Superior temporal gyrus (tissue), 1 donor: ENCODE measurements around the gene SLAMF9.
A peak's percentile ranks its signal among the peaks of the same experiment; 100 is the strongest.
"Not testable (repeated sequence)": the region's sequence is repeated elsewhere in the genome, so short reads cannot be mapped to it uniquely, and the experiment has no call there.

ENCODE experiments used
- DNase-seq: peaks from one replicate; pipeline ENCODE4 v3.0.0-alpha.2; 2016; ENCODE audit errors: extremely low spot score

Gene SLAMF9

DNA sequence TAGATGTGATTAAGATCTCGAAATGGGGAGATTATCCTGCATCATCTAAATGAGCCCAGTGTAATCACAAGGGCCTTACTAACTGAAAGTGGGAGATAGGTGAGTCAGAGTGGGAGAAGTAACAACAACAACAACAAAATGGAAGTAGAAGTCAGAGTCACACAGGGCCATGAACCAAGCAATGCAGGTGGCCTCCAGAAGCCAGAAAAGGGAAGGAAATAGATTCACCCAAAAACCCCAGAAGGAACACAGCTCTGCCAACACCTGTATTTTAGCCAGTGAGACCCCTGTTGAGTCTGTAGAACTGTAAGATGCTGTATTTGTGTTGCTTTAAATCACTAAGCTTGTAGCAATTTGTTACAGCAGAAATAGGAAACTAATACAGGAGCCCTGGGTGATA is 32.8 kb downstream of the SLAMF9 start:
- DNase-seq, result no peak

DNA sequence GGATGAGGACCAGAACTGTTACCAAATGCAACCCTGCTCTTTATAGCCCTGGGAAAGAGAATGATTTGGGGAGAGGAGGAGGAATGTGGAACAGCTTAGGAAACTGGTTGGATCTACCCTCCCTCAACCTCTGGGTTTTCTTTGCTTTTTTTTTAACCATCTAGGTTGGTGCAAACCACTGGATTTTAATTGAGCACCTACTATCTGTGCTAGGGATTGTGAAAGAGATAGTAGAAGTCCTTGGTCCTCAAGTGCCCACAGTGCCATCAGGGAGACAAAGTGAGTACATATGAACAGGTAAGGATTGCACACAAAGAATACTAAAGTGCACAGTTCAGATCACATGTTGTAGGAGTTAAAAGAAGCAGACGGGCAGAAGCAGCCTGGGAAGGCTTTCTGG is 33.4 kb downstream of the SLAMF9 start:
- no peak for DNase-seq

DNA sequence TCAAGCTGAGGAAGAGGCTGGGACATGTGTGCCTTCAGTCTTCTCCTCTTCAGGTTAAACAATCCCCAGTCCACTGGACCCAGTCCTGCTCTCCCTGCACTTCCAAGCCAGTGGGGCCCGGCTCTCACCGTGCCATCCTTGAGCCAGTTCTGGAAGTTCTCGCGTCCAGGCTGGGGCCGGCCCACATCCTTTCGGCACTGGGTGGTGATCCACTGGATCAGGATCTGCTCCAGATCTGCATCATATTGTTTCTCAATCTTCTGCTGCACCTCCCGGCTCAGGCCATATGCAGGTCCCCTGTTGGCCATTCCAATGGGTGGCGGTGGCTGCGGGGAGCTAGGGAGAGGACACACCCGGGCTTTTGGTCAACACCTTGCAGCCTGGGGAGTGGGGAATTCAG is 33.8 kb downstream of the SLAMF9 start:
- no peak for DNase-seq

DNA sequence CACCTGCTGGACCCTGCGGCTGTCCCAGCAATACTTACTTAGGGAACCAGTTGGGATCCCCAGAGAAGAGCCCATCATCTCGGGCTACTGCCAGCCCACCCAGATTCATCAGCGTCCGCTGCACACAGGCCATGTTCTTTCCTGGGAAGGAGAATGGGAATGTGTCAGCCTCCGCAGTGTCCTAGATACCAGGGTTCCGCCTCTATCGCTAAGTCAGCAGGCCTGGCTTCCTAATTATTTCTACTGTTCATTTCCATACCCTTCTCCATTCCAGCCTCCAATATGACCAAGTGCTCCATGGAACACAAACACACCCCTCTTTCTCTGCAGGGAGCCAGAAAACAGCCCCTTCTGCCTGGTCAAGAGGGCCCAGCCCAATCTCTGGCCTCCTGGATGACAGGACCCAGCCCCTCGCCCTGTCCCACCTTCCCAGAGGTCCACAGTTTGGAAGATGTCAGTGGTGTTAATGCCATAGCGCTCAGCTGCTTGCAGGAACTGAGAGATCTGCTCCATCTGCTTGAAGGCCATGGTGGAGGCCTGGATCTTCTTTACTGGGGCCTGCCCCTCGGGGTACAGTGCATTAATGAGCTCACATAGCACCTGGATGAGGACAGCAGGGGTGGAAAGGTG is 34.7 kb downstream of the SLAMF9 start:
- no peak for DNase-seq

DNA sequence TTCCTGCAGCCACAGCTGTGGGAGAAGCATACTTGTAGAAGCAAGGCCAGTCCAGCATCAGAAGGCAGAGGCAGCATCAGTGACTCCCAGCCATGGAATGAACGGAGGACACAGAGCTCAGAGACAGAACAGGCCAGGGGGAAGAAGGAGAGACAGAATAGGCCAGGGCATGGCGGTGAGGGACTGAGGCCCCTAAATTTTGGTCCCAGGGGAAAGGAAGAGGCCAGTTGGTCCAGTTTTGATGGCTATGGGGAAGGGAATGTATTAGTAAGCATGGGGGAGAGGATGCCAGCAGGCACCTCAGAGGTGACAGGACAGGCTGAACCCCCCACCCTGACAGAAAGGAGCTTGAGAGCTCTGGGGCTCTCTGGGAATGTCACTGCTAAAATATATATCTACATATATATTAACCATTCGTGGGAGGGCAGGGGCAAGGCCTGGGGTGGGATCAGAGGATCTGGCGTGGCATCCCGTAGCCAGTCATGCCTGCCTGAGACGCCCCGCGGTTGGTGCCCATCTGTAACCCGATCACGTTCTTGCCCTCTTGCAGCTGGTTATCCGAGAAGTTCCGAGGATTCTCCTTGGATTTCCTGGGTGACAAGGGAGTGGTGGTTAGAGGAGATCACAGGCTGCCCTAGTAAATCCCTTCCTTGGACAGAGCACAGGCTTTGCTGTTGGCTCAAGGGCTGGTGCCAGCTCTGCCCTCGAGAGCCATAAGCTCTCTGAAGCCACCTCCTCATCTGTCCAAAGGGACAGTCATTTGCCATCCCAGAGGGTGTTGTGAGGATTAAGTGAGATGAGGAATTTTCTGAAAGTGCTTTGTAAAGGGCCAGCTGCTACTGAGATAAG is 35.5 kb downstream of the SLAMF9 start:
- no peak for DNase-seq

DNA sequence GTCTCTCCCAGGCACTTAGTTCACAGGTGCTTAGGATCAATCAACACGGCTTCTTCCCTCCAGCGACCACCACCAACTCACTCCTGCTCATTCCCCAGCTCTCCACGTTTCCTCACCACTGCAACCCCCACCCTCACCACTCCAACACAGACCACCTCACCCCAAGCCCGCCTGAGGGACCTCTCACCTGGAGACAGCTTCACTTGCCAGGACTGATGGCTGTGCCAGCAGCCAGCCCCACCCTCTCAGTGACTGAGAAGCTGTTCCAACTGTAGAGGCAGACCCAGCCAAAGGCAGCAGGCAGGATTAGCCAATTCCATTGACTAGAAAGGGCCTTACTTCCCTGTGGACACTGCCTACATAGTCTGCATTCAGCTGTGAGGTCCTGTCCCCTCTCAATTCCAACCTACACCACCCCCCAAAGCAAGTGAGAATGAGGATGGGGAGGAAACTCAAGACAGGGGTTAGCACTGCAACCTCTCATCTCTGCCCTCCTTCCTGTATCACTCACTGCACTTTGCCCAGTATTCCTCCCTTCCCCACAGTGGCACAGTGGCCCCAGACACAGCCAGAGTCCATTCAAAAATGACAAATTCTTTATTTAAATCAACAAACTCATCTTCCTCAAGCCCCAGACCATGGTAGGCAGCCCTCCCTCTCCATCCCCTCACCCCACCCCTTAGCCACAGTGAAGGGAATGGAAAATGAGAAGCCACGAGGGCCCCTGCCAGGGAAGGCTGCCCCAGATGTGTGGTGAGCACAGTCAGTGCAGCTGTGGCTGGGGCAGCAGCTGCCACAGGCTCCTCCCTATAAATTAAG is 36.3 kb downstream of the SLAMF9 start:
- no peak for DNase-seq

DNA sequence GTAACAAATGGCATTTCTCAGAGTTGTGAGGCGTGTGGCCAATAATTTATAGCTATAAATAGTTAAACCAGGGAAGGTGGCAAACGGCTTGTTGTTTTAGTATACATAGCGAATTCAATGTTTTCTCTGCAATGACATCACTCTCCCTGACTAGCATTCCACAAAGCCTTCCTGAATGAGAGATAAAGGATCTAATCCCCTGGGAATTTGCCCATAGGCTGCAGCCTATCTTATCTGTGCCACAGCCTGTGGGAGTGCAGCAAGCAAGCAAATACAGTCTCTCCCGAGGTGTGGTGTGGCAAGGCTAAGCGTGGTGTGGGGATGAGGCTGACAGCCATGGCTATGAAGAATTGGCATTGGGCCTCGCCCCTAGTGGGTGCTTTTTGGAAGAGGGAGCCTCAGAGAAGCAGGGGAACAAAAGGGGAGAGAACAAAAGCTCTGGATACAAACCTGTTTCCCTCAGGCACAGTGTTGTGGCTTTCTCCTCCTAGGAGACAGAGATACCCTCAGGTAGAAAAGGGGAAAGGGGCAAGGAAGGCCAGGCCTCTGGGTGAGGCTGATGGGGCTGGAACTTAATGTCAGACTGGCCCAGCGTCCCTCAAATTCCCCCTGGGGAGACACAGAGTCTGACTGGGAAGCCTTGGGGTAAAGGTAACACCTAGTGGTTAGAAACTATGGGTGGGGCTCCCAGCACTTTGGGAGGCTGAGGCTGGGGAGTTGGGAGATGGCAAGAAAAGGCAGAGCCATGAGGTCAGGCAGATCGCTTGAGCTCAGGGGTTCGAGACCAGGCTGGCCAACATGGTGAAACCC is 37.6 kb downstream of the SLAMF9 start:
- DNase-seq, result peak; percentile 19

DNA sequence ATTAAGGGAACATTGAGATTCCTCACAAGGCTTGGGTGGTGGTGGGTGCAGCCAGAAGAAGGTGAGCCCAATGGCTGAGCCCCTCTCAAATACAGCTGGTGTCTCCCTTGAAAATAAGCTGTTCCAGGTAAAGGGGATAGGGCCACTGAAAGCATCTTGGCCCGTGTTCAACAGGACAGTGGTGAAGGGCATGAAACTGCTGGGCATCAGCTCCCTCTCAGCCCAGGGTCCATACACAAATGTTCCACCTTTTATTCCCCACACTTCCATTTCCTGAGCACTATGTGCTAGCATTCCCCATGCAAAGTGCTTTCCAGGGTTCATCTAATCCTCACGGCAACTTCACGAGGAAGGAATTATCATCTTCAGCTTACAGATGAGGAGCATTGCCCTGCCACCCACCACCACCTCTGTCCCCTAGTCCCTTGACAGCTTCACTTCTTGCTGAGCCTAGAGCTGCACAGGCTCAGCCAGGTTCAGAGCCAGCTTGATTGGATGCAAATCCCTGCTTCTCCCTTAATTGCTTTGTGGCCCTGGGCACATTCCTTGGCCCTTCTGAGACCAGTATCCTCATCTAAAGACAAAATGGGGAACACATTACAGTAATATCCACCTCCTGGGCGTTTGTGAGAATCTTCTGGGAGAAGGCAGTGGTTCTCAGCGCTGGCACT is 38.3 kb downstream of the SLAMF9 start:
- DNase-seq, result no peak

DNA sequence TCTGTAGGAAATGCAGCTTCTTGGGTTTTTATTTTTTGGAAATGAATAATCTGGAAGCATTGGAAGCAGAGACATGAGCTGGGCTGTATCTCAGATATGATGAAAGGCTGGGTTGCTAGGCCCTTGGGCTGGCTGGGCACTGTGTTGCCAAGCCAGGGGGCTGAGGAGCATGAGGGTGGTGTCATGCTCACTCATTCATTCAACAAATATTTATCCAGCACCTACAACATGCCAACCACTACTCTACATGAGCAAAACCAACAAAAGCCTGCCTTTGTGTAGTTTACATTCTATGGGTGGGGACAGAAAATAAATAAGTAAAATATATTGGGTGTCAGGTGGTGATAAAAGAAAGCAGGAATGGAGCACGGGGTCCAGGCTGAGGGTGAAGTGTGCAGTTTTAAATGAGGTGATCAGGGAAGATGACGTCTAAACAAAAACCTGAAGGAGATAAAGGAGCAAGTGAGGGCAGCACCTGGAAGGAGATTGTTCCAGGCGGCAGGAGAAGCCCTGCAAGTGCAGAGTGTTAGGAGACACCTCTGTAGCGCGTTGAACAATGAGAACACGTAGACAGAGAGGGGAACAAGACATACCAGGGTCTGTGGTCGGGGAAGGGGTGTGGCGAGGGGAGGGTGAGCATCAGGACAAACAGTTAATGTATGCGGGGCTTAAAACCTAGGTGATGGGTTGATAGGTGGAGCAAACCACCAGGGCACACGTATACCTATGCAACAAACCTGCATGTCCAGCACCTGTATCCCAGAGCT is 39.6 kb downstream of the SLAMF9 start:
- DNase-seq, result no peak

DNA sequence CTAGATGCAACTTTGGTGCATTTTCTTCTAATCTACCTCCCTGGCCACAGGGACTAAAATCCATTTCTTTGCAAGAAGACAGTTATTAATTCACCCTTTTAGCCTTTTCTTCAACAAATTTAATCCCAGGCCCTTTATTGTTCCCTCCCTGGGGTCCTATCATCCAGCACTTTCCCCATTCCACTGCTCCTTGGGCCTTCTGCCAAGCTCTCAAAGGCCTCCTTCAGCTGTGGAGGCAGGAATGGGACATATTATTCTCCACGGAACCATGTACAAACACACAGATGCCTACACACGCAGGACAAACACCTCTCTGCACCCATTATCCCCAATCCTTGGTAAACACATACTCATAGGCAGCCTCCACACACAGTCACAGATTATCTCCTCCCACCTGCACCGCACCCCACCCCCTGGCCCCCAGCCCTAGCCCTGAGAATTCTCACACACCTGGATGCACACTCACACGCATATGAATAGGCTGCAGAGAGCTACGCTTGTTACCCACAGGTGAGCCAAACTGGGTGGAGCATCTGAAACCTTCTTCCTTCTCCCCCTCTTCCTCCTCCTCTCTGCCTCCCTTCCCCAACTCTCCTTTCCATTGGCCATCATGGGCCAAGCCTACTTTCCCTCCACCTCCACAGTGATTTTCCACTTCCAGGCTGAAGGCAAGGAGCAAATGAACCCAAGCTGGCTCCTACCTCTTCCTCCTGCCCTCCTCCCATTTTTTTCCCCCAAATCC is 40.4 kb downstream of the SLAMF9 start:
- no peak for DNase-seq

DNA sequence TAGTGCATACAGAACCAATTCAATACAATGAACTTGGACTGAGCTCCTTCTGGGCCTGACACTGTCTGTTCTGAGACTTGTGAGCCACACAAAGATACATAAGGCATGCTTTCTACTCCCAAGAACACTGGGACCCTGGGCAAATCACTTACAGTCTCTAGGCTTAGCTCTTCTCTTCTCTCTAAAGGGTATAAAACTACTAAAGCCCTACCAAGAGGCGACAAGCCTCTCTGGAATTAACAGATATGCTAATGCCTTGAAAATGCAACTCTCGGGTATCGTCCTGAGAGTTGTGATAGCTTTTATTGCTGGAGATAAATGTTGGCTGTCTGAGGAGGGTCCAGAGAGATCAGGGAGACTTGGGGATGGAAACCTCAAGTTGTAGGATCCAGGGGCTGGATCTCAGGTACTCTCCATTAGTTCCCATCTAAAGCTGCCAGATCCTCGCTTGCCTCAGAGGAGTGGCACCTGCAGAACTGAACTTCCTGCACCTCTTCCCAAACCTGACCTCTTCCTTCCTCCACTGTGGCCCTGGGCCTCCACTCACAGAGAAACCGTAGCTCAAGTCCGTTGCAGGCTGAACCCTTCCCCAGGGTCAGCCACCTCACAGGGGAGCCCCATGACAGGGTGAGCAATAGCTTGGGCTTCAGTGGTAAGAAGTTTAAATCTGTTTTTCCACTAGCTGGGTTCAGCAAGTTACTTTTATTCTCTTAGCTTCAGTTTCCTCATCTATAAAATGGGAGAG is 42.5 kb downstream of the SLAMF9 start:
- no peak for DNase-seq

DNA sequence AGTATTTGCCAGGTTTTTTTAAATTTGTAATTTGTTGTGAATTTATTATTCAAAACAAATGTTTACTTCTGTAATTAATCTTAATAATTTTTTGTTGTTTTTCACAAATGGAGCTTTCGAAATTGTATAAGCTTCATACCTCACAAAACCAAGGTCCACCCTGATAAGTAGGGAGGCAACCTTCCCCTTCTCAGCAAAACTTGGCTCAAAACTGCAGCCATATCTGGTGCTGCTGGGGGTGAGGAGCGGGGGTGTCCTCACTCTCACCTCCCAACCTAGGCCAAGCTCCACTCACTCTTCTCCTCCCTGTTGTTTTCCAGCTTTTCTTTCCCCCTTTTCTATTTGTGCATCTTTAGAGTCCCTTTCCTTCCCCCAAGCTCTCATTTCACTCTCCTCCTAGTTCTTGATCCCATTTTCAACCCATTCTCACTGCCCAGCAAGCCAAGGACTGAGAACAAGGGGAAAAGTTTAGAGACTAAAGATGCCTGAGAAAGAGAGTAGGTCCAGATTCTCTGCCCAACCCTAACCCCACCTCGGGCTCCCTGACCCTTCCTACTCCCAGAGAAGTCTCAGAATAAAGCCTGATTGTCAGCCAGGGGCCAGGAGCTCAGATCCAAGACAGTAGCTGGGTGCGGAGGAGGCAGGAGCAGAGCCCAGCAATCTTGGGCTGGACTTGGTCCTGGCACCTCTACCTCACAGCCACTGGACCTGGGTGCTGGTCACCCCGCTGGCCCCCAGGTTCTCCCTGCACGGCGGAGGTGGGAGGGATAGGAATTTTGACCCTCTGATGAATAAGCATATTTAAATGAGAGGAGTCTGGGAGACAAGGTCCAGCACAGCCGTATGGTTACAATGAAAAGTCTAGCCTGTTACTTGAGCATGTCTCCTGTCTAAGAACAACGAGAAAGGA is 45.8 kb downstream of the SLAMF9 start:
- no peak for DNase-seq

DNA sequence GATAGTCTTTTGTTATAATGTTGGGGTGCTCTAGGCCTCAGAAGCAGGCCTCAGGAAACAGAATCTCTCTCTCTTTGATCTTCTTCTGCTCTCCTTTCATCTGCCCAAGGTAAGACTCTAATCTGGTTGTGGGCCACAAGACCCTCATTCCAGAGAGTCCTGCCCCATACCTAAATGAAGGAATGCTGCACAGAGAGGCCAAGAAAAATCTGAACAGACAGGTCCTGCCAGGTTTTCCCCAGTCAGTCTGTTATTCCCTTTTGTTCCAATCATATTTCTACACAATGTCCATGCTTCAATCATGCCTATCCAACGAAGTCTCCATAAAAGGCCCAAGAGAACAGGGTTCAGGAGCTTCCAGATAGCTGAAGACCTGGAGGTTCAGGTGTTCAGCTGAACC is 47.1 kb downstream of the SLAMF9 start:
- DNase-seq, result no peak

DNA sequence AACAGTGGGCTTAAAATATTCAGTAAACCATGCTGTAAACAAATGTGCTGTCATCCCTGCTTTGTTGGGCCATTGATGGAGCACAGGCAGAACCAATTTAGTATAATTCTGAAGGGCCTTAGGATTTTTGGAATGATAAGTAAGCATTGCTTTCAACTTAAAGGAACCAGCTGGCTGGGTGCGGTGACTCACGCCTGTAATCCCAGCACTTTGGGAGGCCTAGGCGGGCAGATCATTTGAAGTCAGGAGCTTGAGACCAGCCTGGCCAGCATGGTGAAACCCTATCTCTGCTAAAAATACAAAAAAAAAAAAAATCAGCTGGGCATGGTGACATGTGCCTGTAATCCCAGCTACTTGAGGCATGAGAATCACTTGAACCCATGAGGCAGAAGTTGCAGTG is 50.0 kb downstream of the SLAMF9 start:
- DNase-seq, result not testable (repeated sequence)

DNA sequence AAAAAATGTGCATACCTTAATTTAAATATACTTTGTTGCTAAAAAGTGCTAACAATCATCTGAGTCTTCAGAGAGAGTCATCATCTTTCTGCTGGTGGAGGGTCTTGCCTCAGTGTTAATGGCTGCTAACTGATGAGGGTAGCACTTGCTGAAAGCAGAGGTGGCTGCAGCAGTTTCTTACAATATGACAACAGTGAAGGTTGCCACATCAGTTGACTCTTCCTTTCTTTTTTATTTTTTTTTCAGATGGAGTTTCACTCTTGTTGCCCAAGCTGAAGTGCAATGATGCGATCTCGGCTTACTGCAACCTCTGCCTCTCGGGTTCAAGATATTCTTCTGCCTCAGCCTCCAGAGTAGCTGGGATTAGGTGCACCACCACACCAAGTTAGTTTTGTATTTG is 51.5 kb downstream of the SLAMF9 start:
- DNase-seq, result no peak
